GM19468 (cell line): ENCODE measurements around the gene APBB1IP.
"Not testable (repeated sequence)": the region's sequence is repeated elsewhere in the genome, so short reads cannot be mapped to it uniquely, and the experiment has no call there.

Source experiments
- ATAC-seq: cut with Tn5 transposase; IDR thresholded peaks from one replicate; pipeline ENCODE4 v1.9.1; 2021; ENCODE audit warnings: mild to moderate bottlenecking, moderate library complexity, moderate number of reproducible peaks; ENCODE audit not compliant: unreplicated experiment; ENCODE audit errors: extremely low read depth

APBB1IP gene

DNA sequence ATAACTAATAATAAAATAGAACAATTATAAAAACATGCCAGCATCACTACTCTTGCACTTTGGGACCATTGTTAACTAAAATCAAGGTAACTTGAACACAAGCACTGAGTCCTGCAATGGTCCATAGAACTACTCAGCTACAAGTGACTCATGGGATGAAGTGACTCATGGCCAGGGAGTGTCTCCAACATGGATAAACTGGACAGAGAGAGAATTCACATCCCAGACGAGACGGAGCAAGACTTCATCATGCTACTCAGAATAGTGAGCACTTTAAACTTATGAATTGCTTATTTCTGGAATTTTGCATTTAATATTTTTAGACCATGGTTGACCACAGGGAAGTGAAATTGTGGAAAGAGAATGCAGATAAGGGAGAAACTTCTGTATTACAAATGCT lies 165.1 kb downstream of the APBB1IP start:
- ATAC-seq = not testable (repeated sequence)

DNA sequence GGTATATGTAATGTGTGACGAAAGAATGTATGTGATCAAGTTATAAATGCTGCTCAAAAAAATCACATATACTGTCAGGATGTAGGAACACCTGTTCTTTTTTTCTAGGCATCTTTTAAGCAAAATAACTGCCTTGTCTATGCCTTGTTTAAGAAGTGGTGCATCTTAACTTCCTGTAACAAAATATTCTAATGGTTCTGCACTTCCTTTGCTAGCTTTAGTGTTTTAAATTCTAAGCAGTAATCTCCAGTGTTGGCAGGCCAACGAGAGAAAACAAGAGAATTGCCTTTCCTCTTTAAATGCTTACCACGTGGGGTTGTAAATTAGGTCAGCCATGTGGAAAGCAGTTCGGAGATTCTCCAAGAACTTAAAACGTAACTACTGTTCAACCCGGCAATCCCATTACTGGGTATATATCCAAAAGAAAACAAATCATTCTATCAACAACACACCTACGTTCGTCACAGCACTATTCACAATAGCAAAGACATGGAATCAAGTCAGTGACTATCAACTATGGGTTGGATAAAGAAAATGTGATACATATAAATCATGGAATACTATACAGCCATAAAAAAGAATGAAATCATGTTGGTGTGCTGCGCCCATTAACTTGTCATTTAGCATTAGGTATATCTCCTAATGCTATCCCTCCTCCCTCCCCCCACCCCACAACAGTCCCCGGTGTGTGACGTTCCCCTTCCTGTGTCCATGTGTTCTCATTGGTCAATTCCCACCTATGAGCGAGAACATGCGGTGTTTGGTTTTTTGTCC lies 166.4 kb downstream of the APBB1IP start:
- not testable (repeated sequence) for ATAC-seq

DNA sequence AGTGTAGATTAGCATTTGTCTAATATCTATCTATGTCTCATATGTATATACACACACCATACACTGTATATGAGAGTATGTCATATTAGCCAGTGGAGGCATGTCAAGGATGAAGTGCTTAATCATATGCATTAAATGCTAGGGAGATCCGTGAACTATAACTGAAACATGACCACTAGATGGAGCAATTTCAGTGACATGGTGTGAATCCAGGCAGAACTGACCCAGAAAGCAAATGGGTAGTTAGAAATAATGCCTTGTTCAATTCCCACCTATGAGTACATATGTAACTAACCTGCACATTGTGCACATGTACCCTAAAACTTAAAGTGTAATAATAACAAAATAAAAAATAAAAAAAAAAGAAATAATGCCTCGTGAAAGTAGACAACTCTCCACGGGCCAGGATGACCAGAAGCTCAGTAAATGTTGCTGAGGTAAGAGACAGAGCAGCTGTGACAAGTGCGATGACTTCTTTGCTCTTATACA lies 168.3 kb downstream of the APBB1IP start:
- ATAC-seq = not testable (repeated sequence)

DNA sequence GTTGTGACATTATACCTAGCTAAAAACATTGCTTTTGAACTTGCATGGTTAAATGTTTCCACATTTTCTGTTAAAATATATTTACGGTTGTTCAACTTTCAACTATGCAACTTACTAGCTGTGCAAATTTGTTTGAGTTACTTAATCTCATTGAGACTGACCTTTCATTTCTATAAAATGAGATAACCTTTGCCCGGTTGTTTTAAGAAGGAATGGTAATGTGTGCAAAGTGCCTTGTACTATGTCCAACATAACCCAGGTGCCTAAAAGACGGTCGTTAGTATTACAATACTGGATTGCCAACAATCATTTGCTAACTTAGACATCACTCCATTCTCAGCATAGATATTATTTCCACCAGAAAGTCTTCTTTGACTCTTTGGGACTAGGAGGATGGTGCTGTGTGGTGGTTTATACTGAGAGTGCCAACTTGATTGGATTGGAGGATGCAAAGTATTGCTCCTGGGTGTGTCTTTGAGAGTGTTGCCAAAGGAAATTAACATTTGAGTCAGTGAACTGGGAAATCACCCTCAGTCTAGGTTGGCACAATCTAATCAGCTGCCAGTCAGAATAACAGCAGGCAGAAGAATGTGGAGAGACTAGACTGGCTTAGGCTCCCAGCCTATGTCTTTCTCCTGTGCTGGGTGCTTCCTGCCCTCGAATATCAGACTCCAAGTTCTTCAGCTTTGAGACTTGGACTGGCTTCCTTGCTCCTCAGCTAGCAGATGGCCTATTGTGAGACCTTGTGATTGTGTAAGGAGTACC lies 174.2 kb downstream of the APBB1IP start:
- ATAC-seq = no peak
